IMR-90 (cell line): ENCODE data around the gene RNPEPL1. TPM values are rescaled to one million over a fixed set of nuclear protein-coding genes. Genes with fewer than 3 reads are reported as not detected.

Source experiments
- ATAC-seq: fragments of 200-7000 bp; cut with Tn5 transposase; 2 replicates; pipeline ENCODE4 v1.9.1; 2020; ENCODE audit warnings: low read depth, mild to moderate bottlenecking, moderate library complexity
- BruUV-seq: library from RNA; stranded (reverse); fragments of 400-500 nt; replicated peaks from 2 replicates; lab custom pipeline; 2021; lab: Mats Ljungman, UMichigan
- CTCF ChIA-PET: fragments of 300-600 bp; formaldehyde crosslinking; extraction: SDS; loops from one replicate; lab custom pipeline; 2021; ENCODE audit warnings: antibody characterized with exemption; lab: Yijun Ruan, JAX
- POLR2A ChIA-PET: fragments of 300-600 bp; sonication (Branson Sonifier 250); formaldehyde crosslinking; loops from one replicate; lab custom pipeline; 2022; ENCODE audit warnings: antibody characterized with exemption; ENCODE audit not compliant: unreplicated experiment; lab: Charles Lee
- DNase-seq: peaks from one replicate; pipeline ENCODE4 v3.0.0; 2013
- H2AFZ ChIP-seq: replicated peaks from 2 replicates; pipeline ENCODE3; 2013; ENCODE audit warnings: low read length, mild to moderate bottlenecking; ENCODE audit not compliant: poor library complexity
- H2AK5ac ChIP-seq: 2 replicates; pipeline ENCODE4 v1.6.1; 2013; ENCODE audit warnings: low read depth, low read length, inconsistent platforms
- H2AK9ac ChIP-seq: replicated peaks from 2 replicates; pipeline ENCODE3; 2013; ENCODE audit warnings: mild to moderate bottlenecking, low read depth, low read length, moderate library complexity; ENCODE audit not compliant: poor library complexity
- H2BK120ac ChIP-seq: 2 replicates; pipeline ENCODE4 v1.6.1; 2013; ENCODE audit warnings: low read depth, low read length, inconsistent platforms
- H2BK15ac ChIP-seq: 3 replicates; pipeline ENCODE4 v1.6.1; 2013; ENCODE audit warnings: low read depth, low read length, inconsistent platforms
- H2BK20ac ChIP-seq: 2 replicates; pipeline ENCODE4 v1.6.1; 2013; ENCODE audit warnings: low read depth, mild to moderate bottlenecking, inconsistent platforms, low read length, moderate library complexity
- H2BK5ac ChIP-seq: 2 replicates; pipeline ENCODE4 v1.6.1; 2013; ENCODE audit warnings: mild to moderate bottlenecking, low read depth, low read length, inconsistent platforms; ENCODE audit not compliant: poor library complexity, severe bottlenecking
- H3K14ac ChIP-seq: replicated peaks from 2 replicates; pipeline ENCODE4 v1.6.1; 2013; ENCODE audit warnings: low read depth, low read length, inconsistent platforms
- H3K18ac ChIP-seq: 2 replicates; pipeline ENCODE4 v1.6.1; 2013; ENCODE audit warnings: low read depth, low read length, control low read depth
- H3K23ac ChIP-seq: 2 replicates; pipeline ENCODE4 v1.6.1; 2013; ENCODE audit warnings: low read depth, low read length, inconsistent platforms
- H3K27ac ChIP-seq: 2 replicates; pipeline ENCODE4 v1.5.1; 2013; ENCODE audit warnings: mild to moderate bottlenecking, control low read depth, low read length; ENCODE audit not compliant: insufficient read depth
- H3K27me3 ChIP-seq: 2 replicates; pipeline ENCODE4 v1.6.1; 2013; ENCODE audit warnings: low read length; ENCODE audit not compliant: control insufficient read depth, insufficient read depth
- H3K36me3 ChIP-seq: 2 replicates; pipeline ENCODE4 v1.6.1; 2013; ENCODE audit warnings: low read length, mixed read lengths; ENCODE audit not compliant: control insufficient read depth, insufficient read depth
- H3K4ac ChIP-seq: 2 replicates; pipeline ENCODE4 v1.6.1; 2013; ENCODE audit warnings: low read depth, low read length, inconsistent platforms
- H3K4me1 ChIP-seq: 2 replicates; pipeline ENCODE4 v1.6.1; 2013; ENCODE audit warnings: low read length, mixed read lengths; ENCODE audit not compliant: control insufficient read depth, insufficient read depth
- H3K4me2 ChIP-seq: 2 replicates; pipeline ENCODE4 v1.6.1; 2013; ENCODE audit warnings: low read depth, mild to moderate bottlenecking, control low read depth, low read length, moderate library complexity
- H3K4me3 ChIP-seq: 2 replicates; pipeline ENCODE4 v1.5.1; 2013; ENCODE audit warnings: low read depth, mild to moderate bottlenecking, control low read depth, low read length, moderate library complexity; ENCODE audit not compliant: insufficient read depth
- H3K56ac ChIP-seq: 2 replicates; pipeline ENCODE4 v1.6.1; 2013; ENCODE audit warnings: low read length, inconsistent platforms; ENCODE audit not compliant: insufficient read depth; ENCODE audit errors: extremely low read depth
- H3K79me1 ChIP-seq, 2 experiments: 2 replicates each; pipeline ENCODE4 v1.6.1; 2013; ENCODE audit warnings: low read length in 2 of 2, inconsistent platforms in 1 of 2, low read depth in 1 of 2
- H3K9ac ChIP-seq: 2 replicates; pipeline ENCODE4 v1.6.1; 2013; ENCODE audit warnings: low read depth, low read length, control low read depth
- H3K9me1 ChIP-seq: 2 replicates; pipeline ENCODE4 v1.6.1; 2013; ENCODE audit warnings: low read length, inconsistent platforms; ENCODE audit not compliant: insufficient read depth
- H3K9me3 ChIP-seq: 2 replicates; pipeline ENCODE4 v1.6.1; 2013; ENCODE audit warnings: low read length; ENCODE audit not compliant: control insufficient read depth, insufficient read depth
- H4K20me1 ChIP-seq: 2 replicates; pipeline ENCODE4 v1.6.1; 2013; ENCODE audit warnings: low read length, inconsistent platforms; ENCODE audit not compliant: insufficient read depth
- H4K5ac ChIP-seq: 2 replicates; pipeline ENCODE4 v1.6.1; 2013; ENCODE audit warnings: mild to moderate bottlenecking, low read depth, low read length, control low read depth
- H4K8ac ChIP-seq, 2 experiments: 2 replicates each; pipeline ENCODE4 v1.6.1; 2013; ENCODE audit warnings: low read depth in 2 of 2, low read length in 2 of 2, control low read depth in 1 of 2, inconsistent platforms in 1 of 2
- H4K91ac ChIP-seq: 2 replicates; pipeline ENCODE4 v1.6.1; 2013; ENCODE audit warnings: low read depth, low read length, inconsistent platforms; ENCODE audit not compliant: insufficient read depth
- MAFK ChIP-seq: IDR thresholded peaks from 2 replicates; pipeline ENCODE4 v1.6.1; 2012; ENCODE audit warnings: low read depth, low read length, improper control_type of control experiment
- POLR2A ChIP-seq: IDR thresholded peaks from 2 replicates; pipeline ENCODE4 v1.6.1; 2012; ENCODE audit warnings: mild to moderate bottlenecking, low read depth, low read length
- WGBS, 2 experiments: methylation state at CpG; one replicate each; pipeline versions ENCODE4 v1.1.5 to v1.1.7; 2013; ENCODE audit warnings: missing lambda C conversion rate in 2 of 2; ENCODE audit not compliant: insufficient read length in 1 of 2; ENCODE audit errors: extremely low coverage in 2 of 2; 5-methylcytosine and 5-hydroxymethylcytosine counted together
- dilution Hi-C: fragments of 300-500 bp; cut with HindIII; formaldehyde crosslinking; loops from one replicate; pipeline ENCODE4 v1.14.3; 2018; ENCODE audit warnings: low sequenced_read_pairs; ENCODE audit not compliant: unreplicated experiment
- in situ Hi-C: fragments of 300-500 bp; cut with MboI; formaldehyde crosslinking; loops from 3 replicates; pipeline ENCODE4 v1.14.3; 2019; ENCODE audit warnings: low sequenced_read_pairs, inconsistent platforms, mixed read lengths
- intact Hi-C: fragments of 100-400 bp; cut with micrococcal nuclease; formaldehyde crosslinking; loops from 2 replicates; pipeline ENCODE4 v1.10.0; 2022
- polyA plus RNA-seq, 3 experiments: library from polyadenylated mRNA; depleted of rRNA; stranded (reverse); fragments of >200 nt; gene quantifications; 2 replicates each; pipeline ENCODE4 v1.2.3, GENCODE V29; 2012; ENCODE audit warnings: low replicate concordance in 1 of 3
- total RNA-seq: library from RNA; depleted of rRNA; stranded (reverse); fragments of >200 nt; gene quantifications from 2 replicates; pipeline ENCODE4 v1.2.3, GENCODE V29; 2012

RNPEPL1 gene
- total and polyA plus RNA-seq, 2 of the 4 experiments (the other 2 are of a cell fraction) = 3.8 to 18.7 TPM

GRCh38 chr2:240554767-240555493 is 13.4 kb upstream of the RNPEPL1 start:
- H2AK5ac ChIP-seq = no peak overlapping the region
- 95% methylated on average over 8 of the region's 17 CpGs; no CpG with 5 or more reads in 1 of the 2 experiments for WGBS, 2 experiments
- BruUV-seq = no TSS peak

More at GRCh38 chr2:240554767-240555493, 13.4 kb upstream of the RNPEPL1 start:
- no peak overlapping the region for H3K4me3 ChIP-seq
- no peak overlapping the region for H4K5ac ChIP-seq
- intact Hi-C loops = no loop called here
- CTCF ChIA-PET = no interaction called here
- H4K91ac ChIP-seq = no peak overlapping the region
- H2BK15ac ChIP-seq = no peak overlapping the region
- H2BK120ac ChIP-seq = no peak overlapping the region
- no peak overlapping the region for H3K18ac ChIP-seq
- in situ Hi-C loops = no loop called here
- DNase-seq (no peak), ATAC-seq (no peak)
- H2BK20ac ChIP-seq = no peak overlapping the region
- peaks cover 5% of the 10 kb centered on the region for H3K4me1 ChIP-seq
- no peak overlapping the region for H3K4me2 ChIP-seq
- H2BK5ac ChIP-seq = no peak overlapping the region
- no peak overlapping the region for H3K14ac ChIP-seq
- H3K56ac ChIP-seq = no peak overlapping the region
- no peaks in the 10 kb centered on the region for H3K27me3 ChIP-seq
- H3K9me3 ChIP-seq = no peaks in the 10 kb centered on the region
- peaks cover 29 to 56% of the 10 kb centered on the region in 2 experiments for H3K79me1 ChIP-seq
- H3K4ac ChIP-seq = no peak overlapping the region
- no peak overlapping the region for H3K27ac ChIP-seq
- no peak overlapping the region for H3K23ac ChIP-seq
- H3K9me1 ChIP-seq = peaks cover 26% of the 10 kb centered on the region
- dilution Hi-C loops = no loop called here
- H4K8ac ChIP-seq = no peak overlapping the region
- H3K36me3 ChIP-seq = peaks cover 12% of the 10 kb centered on the region
- no peak overlapping the region for H2AK9ac ChIP-seq
- H4K20me1 ChIP-seq = peaks cover 25% of the 10 kb centered on the region
- no peak overlapping the region for H3K9ac ChIP-seq
- TF ChIP-seq POLR2A (no peak), MAFK (no peak)
- H2AFZ ChIP-seq = no peak overlapping the region
- POLR2A ChIA-PET = interaction anchor here (0.7 kb wide), 1 partner anchor 503 kb away, joined by 3 read pairs; no protein-coding TSS in a partner anchor
